HEK293 (cell line): ENCODE results near the gene PHACTR1.

Source experiments
- CTCF ChIA-PET: fragments of 350-600 bp; formaldehyde crosslinking; extraction: SDS; loops from one replicate; lab custom pipeline; 2021; ENCODE audit warnings: antibody characterized with exemption; lab: Yijun Ruan, JAX
- POLR2A ChIA-PET: fragments of 300-600 bp; formaldehyde crosslinking; extraction: SDS; loops from one replicate; lab custom pipeline; 2020; ENCODE audit warnings: antibody characterized with exemption, inconsistent platforms; lab: Yijun Ruan, JAX
- H3K27ac ChIP-seq: fragments of 200-500 bp; sonication (Bioruptor generic); 2 replicates; pipeline ENCODE4 v1.5.1; 2014; ENCODE audit warnings: low read depth, low read length, control low read depth, inconsistent platforms; ENCODE audit errors: extremely low read depth
- H3K36me3 ChIP-seq, 2 experiments: fragments of 200-500 bp in 1 of 2; sonication (Bioruptor generic) in 1 of 2; 1 replicate in 1 of 2; 2 replicates in 1 of 2; pipeline ENCODE4 v1.5.1; 2014 to 2017; ENCODE audit warnings: inconsistent platforms in 2 of 2, low read length in 2 of 2; ENCODE audit not compliant: control insufficient read depth in 2 of 2, insufficient read depth in 1 of 2
- H3K4me1 ChIP-seq: fragments of 200-500 bp; sonication (Bioruptor generic); 2 replicates; pipeline ENCODE4 v1.5.1; 2014; ENCODE audit warnings: mild to moderate bottlenecking, low read length, inconsistent platforms; ENCODE audit not compliant: control insufficient read depth, insufficient read depth
- H3K4me3 ChIP-seq: 2 replicates; pipeline ENCODE4 v1.5.1; 2011; ENCODE audit warnings: low read depth, mild to moderate bottlenecking, control low read depth, low read length, moderate library complexity
- H3K9me3 ChIP-seq: fragments of 200-500 bp; sonication (Bioruptor generic); 2 replicates; pipeline ENCODE4 v1.5.1; 2014; ENCODE audit warnings: low read depth, low read length, inconsistent platforms; ENCODE audit not compliant: control insufficient read depth, insufficient read depth
- AEBP2 ChIP-seq: fragments of 450-650 bp; formaldehyde crosslinking; IDR thresholded peaks from 2 replicates; pipeline ENCODE4 v1.5.1; 2016; ENCODE audit warnings: missing biosample characterization, missing genetic modification characterization, borderline replicate concordance
- PRDM2 ChIP-seq: fragments of 450-650 bp; formaldehyde crosslinking; IDR thresholded peaks from 2 replicates; pipeline ENCODE4 v1.5.1; 2016; ENCODE audit warnings: missing biosample characterization, missing genetic modification characterization, borderline replicate concordance
- SALL2 ChIP-seq: fragments of 450-650 bp; formaldehyde crosslinking; IDR thresholded peaks from 2 replicates; pipeline ENCODE4 v1.5.0; 2017; ENCODE audit warnings: missing biosample characterization, mild to moderate bottlenecking, missing genetic modification characterization, borderline replicate concordance
- TSHZ1 ChIP-seq: fragments of 450-650 bp; formaldehyde crosslinking; IDR thresholded peaks from 2 replicates; pipeline ENCODE4 v1.5.1; 2016; ENCODE audit warnings: missing biosample characterization, missing genetic modification characterization, borderline replicate concordance
- ZBTB49 ChIP-seq: fragments of 450-650 bp; formaldehyde crosslinking; IDR thresholded peaks from 2 replicates; pipeline ENCODE4 v1.5.1; 2016; ENCODE audit warnings: missing biosample characterization, missing genetic modification characterization, low read depth
- ZBTB8A ChIP-seq: fragments of 450-650 bp; formaldehyde crosslinking; IDR thresholded peaks from 2 replicates; pipeline ENCODE4 v1.5.1; 2016; ENCODE audit warnings: missing biosample characterization, missing genetic modification characterization
- ZFP3 ChIP-seq: fragments of 450-650 bp; formaldehyde crosslinking; IDR thresholded peaks from 2 replicates; pipeline ENCODE4 v1.5.1; 2016; ENCODE audit warnings: low read depth, missing biosample characterization, missing genetic modification characterization
- ZNF133 ChIP-seq: fragments of 450-650 bp; formaldehyde crosslinking; IDR thresholded peaks from 2 replicates; pipeline ENCODE4 v1.5.1; 2016; ENCODE audit warnings: missing biosample characterization, missing genetic modification characterization
- ZNF362 ChIP-seq: fragments of 450-650 bp; formaldehyde crosslinking; IDR thresholded peaks from 2 replicates; pipeline ENCODE4 v1.5.1; 2016; ENCODE audit warnings: missing biosample characterization, missing genetic modification characterization
- ZNF391 ChIP-seq: fragments of 450-650 bp; formaldehyde crosslinking; IDR thresholded peaks from 2 replicates; pipeline ENCODE4 v1.5.1; 2016; ENCODE audit warnings: low read depth, missing biosample characterization, missing genetic modification characterization, borderline replicate concordance
- ZNF544 ChIP-seq: fragments of 450-650 bp; formaldehyde crosslinking; IDR thresholded peaks from 2 replicates; pipeline ENCODE4 v1.5.0; 2017; ENCODE audit warnings: missing biosample characterization, missing genetic modification characterization
- ZNF629 ChIP-seq: fragments of 450-650 bp; formaldehyde crosslinking; IDR thresholded peaks from 2 replicates; pipeline ENCODE4 v1.5.1; 2017; ENCODE audit warnings: missing biosample characterization, missing genetic modification characterization
- ZNF704 ChIP-seq: fragments of 450-650 bp; formaldehyde crosslinking; IDR thresholded peaks from 2 replicates; pipeline ENCODE4 v1.5.1; 2016; ENCODE audit warnings: missing biosample characterization, missing genetic modification characterization
- ZNF791 ChIP-seq: fragments of 450-650 bp; formaldehyde crosslinking; IDR thresholded peaks from 2 replicates; pipeline ENCODE4 v1.5.1; 2016; ENCODE audit warnings: missing biosample characterization, missing genetic modification characterization
- ZSCAN16 ChIP-seq: fragments of 450-650 bp; formaldehyde crosslinking; IDR thresholded peaks from 2 replicates; pipeline ENCODE4 v1.5.1; 2016; ENCODE audit warnings: missing biosample characterization, missing genetic modification characterization

PHACTR1 gene

GRCh38 chr6:13066820-13067219 is 350.3 kb downstream of the PHACTR1 start (continued):
- TF ChIP-seq PRDM2: no peak
- no peak for TF ChIP-seq SALL2
- TF ChIP-seq ZNF133 (tag by site-specific recombination): no peak
- no peak for TF ChIP-seq ZNF391 (tag by site-specific recombination)
- TF ChIP-seq ZNF362 (tag by site-specific recombination): no peak
- TF ChIP-seq ZNF704 (tag by site-specific recombination): no peak
- TF ChIP-seq ZNF629 (tag by site-specific recombination): no peak

- Histone ChIP-seq H3K9me3 (no peaks in the 10 kb centered on the region), H3K36me3 (no peaks in the 10 kb centered on the region), H3K27ac (no peak overlapping the region), H3K4me3 (no peak overlapping the region), H3K4me1 (no peaks in the 10 kb centered on the region)
- ChIA-PET POLR2A (no interaction called here), CTCF (no interaction called here)
- TF ChIP-seq ZFP3 (tag by site-specific recombination) (no peak), TSHZ1 (no peak), ZNF133 (tag by site-specific recombination) (no peak), AEBP2 (no peak), ZSCAN16 (tag by site-specific recombination) (no peak), ZBTB49 (no peak), ZNF544 (no peak), ZBTB8A (tag by site-specific recombination) (no peak), ZNF791 (no peak)
These were observed 352.1 kb downstream of the PHACTR1 start for GRCh38 chr6:13068586-13069210.
